ENCODE results near the gene NKD2.
"Not testable (repeated sequence)": the region's sequence is repeated elsewhere in the genome, so short reads cannot be mapped to it uniquely, and the experiment has no call there.

NKD2 gene

GRCh38 chr5:1008451-1009358 lies at the start of gene NKD2:
NKD2 (plus strand) TSS chr5:1008802; CDS start chr5:1009058, 256 bp downstream.
- no peak for DNase-seq (ENCODE audit: low read depth)

- DNase-seq (ENCODE audit: low read depth): no peak
Observed at GRCh38 chr5:959581-960531, 48.7 kb upstream of the NKD2 start.

- no peak for DNase-seq (ENCODE audit: low read depth)
Observed at GRCh38 chr5:960551-960950, 48.1 kb upstream of the NKD2 start.

- no peak for DNase-seq (ENCODE audit: low read depth)
Observed at GRCh38 chr5:961002-961710, 47.4 kb upstream of the NKD2 start.

GRCh38 chr5:961711-962240 lies 46.8 kb upstream of the NKD2 start:
- no peak for DNase-seq (ENCODE audit: low read depth)

- no peak for DNase-seq (ENCODE audit: low read depth)
Observed at GRCh38 chr5:962386-962785, 46.2 kb upstream of the NKD2 start.

GRCh38 chr5:962801-963200 lies 45.8 kb upstream of the NKD2 start:
- no peak for DNase-seq (ENCODE audit: low read depth)

- no peak for DNase-seq (ENCODE audit: low read depth)
Observed at GRCh38 chr5:963310-963672, 45.3 kb upstream of the NKD2 start.

GRCh38 chr5:963673-964531 lies 44.7 kb upstream of the NKD2 start:
- no peak for DNase-seq (ENCODE audit: low read depth)

- DNase-seq (ENCODE audit: low read depth): no peak
Observed at GRCh38 chr5:964821-965220, 43.8 kb upstream of the NKD2 start.

GRCh38 chr5:965604-966344 lies 42.8 kb upstream of the NKD2 start:
- DNase-seq (ENCODE audit: low read depth): no peak

GRCh38 chr5:966345-966710 lies 42.3 kb upstream of the NKD2 start:
- DNase-seq (ENCODE audit: low read depth): no peak

- no peak for DNase-seq (ENCODE audit: low read depth)
Observed at GRCh38 chr5:966941-967340, 41.7 kb upstream of the NKD2 start.

GRCh38 chr5:968881-969280 lies 39.7 kb upstream of the NKD2 start:
- no peak for DNase-seq (ENCODE audit: low read depth)

- no peak for DNase-seq (ENCODE audit: low read depth)
Observed at GRCh38 chr5:969408-969839, 39.2 kb upstream of the NKD2 start.

- not testable (repeated sequence) for DNase-seq (ENCODE audit: low read depth)
Observed at GRCh38 chr5:972575-972974, 36.0 kb upstream of the NKD2 start.

- no peak for DNase-seq (ENCODE audit: low read depth)
Observed at GRCh38 chr5:976849-977751, 31.5 kb upstream of the NKD2 start.

- DNase-seq (ENCODE audit: low read depth): no peak
Observed at GRCh38 chr5:978054-978453, 30.5 kb upstream of the NKD2 start.

GRCh38 chr5:978693-979092 lies 29.9 kb upstream of the NKD2 start:
- no peak for DNase-seq (ENCODE audit: low read depth)
